Aorta (tissue), 5 donors: ENCODE measurements around the gene SMURF2. TPM values are rescaled to one million over a fixed set of nuclear protein-coding genes. Genes with fewer than 3 reads are reported as not detected.
"Not testable (repeated sequence)": the region's sequence is repeated elsewhere in the genome, so short reads cannot be mapped to it uniquely, and the experiment has no call there.

Source experiments
- ATAC-seq: fragments of 200-7000 bp; cut with Tn5 transposase; one replicate; pipeline ENCODE4 v1.9.1; 2022; ENCODE audit warnings: moderate library complexity; ENCODE audit not compliant: low FRiP score
- DNase-seq, 2 donors: peaks; one replicate each; pipeline ENCODE4 v3.0.0-alpha.2; 2020
- H3K27ac ChIP-seq, 2 donors: one replicate each; pipeline ENCODE4 v1.5.1; 2013; ENCODE audit warnings: low read length in 2 of 2, mild to moderate bottlenecking in 2 of 2, moderate library complexity in 2 of 2, control low read depth in 1 of 2, inconsistent platforms in 1 of 2, low read depth in 1 of 2
- H3K27me3 ChIP-seq, 2 donors: one replicate each; pipeline ENCODE4 v1.6.1; 2013; ENCODE audit warnings: control low read depth in 1 of 2, low read length in 1 of 2, mild to moderate bottlenecking in 1 of 2, moderate library complexity in 1 of 2; ENCODE audit not compliant: insufficient read depth in 2 of 2, control insufficient read depth in 1 of 2
- H3K36me3 ChIP-seq, 2 donors: one replicate each; pipeline ENCODE4 v1.6.1; 2013; ENCODE audit warnings: control low read depth in 1 of 2, low read length in 1 of 2, mild to moderate bottlenecking in 1 of 2; ENCODE audit not compliant: insufficient read depth in 2 of 2, control insufficient read depth in 1 of 2
- H3K4me1 ChIP-seq, 2 donors: one replicate each; pipeline ENCODE4 v1.6.1; 2013; ENCODE audit warnings: low read length in 2 of 2, control low read depth in 1 of 2, mild to moderate bottlenecking in 1 of 2, moderate library complexity in 1 of 2; ENCODE audit not compliant: insufficient read depth in 2 of 2, control insufficient read depth in 1 of 2
- H3K4me3 ChIP-seq, 2 donors: one replicate each; pipeline ENCODE4 v1.5.1; 2013; ENCODE audit warnings: low read length in 2 of 2, control low read depth in 1 of 2, mild to moderate bottlenecking in 1 of 2
- H3K9me3 ChIP-seq: one replicate; pipeline ENCODE4 v1.6.1; 2013; ENCODE audit warnings: mild to moderate bottlenecking, low read length; ENCODE audit not compliant: control insufficient read depth
- WGBS, 2 donors: extraction: QIAGEN DNeasy Blood & Tissue Kit; methylation state at CpG; one replicate each; pipeline ENCODE4 v1.1.7; 2013; 5-methylcytosine and 5-hydroxymethylcytosine counted together
- intact Hi-C, 2 donors: fragments of 100-400 bp; cut with DNase I; formaldehyde crosslinking; loops; one replicate each; pipeline versions ENCODE4 v1.14.2 to v1.15.0; 2022
- polyA plus RNA-seq, 2 donors: library from polyadenylated mRNA; stranded (reverse); fragments of 200-250 nt; gene quantifications; one replicate each; pipeline ENCODE4 v1.2.3, GENCODE V29; 2013
- total RNA-seq, 2 donors: library from RNA; stranded (reverse); fragmentation: NEBNext Ultra II Directional; extraction: Animal tissue kit (Norgen Biotek cat#: 25700); gene quantifications; one replicate each; pipeline ENCODE4 v1.2.1, GENCODE V29; 2021
- donor health status: healthy with polysubstance abuse.
- donor health status: Bipolar disorder and iron deficiency.
- donor health status: DM: no; HTN: no; CAD: no.
- donor health status: DM: no; HTN: no; CAD: no.
- donor health status: DM: yes; HTN: yes; CAD: no.

Gene SMURF2
- total and polyA plus RNA-seq, 4 donors: 11.3 to 62.1 (median 24.4) TPM

DNA sequence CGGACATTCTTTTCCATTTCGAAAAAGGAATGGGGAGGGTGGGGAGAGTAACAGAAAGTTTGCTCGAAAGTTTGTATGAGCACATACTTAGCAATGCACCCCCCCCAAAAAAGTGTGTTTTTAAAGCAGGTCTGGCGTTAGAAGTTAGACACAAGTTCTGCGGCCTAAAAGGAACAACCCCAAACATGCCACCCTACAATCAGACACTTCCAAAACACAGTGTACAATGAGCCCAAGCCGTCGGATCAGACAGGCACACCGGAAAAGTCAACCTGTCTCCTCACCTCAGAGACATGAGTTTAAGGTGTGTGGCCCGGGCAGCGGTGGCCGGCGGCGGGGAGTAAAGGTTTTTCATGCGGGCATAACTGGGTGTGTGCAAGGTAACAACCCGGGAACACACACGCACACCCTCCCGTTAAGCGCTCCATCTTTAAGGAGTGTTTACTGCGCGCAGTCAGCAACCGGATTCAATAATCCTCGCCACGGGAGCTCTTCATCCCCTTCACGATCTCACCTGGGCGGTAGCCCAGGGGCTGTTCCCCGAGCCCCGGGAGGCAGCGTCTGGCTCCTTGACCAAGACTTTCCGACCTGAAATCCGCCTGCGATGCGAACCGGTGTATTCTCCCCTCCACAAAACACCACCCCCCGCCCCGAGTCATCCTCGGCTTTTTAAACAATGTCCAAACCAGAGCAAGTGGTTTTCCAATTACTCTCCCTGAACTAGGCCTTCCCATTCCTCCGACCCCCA, 955 bp downstream of the SMURF2 start:
- Histone ChIP-seq H3K4me3 (peak overlapping the region; percentile 90 to 95), H3K27ac (peak overlapping the region in 1 of 2 donors; percentile 39)
- peak in 1 of 2 donors; percentile 58 for DNase-seq
- ATAC-seq: peak; percentile 26
- not testable (repeated sequence) for H3K36me3 ChIP-seq, H3K9me3 ChIP-seq, H3K4me1 ChIP-seq, H3K27me3 ChIP-seq
- 0% methylated on average over 37 of the region's 37 CpGs for WGBS, 2 donors
- intact Hi-C loops: loop anchor here in 1 of 2 donors (5.0 to 10.0 kb wide), 2 partner anchors 74 to 154 kb away; partner anchors contain the start of genes CEP95 and DDX5

DNA sequence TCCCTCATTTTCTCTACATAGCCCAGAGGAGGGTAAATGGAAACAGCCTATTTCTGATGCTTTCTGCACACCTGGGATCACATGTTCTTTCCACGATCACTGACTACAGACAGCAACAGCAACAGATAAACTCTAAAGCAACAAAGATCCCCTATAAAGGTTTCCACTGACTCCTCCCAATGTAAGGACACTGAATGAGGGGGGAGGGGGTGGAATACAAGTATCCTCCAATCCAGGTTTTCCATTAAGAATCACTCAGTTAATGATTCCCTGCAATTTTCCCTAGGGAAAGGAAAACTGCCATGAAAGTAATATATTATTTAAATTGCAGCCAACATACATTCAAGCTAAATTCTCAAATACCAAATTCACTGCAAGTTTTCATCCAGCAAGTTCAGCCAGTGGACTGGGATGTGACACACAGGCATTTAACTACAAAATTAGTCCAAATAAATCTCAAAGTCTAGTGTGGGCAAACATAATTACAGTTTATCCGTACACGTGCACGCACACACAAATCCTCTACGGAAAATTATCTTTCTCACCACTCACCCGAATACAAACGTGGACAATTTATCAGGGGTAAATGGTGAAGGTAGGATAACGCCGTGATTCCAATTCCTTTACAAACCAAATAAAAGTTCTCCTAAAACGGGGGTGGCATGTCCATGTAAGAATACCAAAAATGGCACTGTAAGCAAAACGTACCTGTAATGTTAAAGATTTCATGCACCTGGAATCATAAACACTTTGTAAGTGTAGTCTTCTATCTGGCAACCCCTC, 1.7 kb downstream of the SMURF2 start:
- not testable (repeated sequence) for H3K9me3 ChIP-seq, H3K36me3 ChIP-seq, H3K27me3 ChIP-seq, H3K27ac ChIP-seq, DNase-seq, ATAC-seq, H3K4me1 ChIP-seq
- peak overlapping the region; percentile 90 to 95 for H3K4me3 ChIP-seq
- intact Hi-C loops: loop anchor here in 1 of 2 donors (5.0 to 10.0 kb wide), 2 partner anchors 74 to 153 kb away; partner anchors contain the start of genes CEP95 and DDX5
- 1 to 6% methylated on average over 11 of the region's 11 CpGs for WGBS, 2 donors

DNA sequence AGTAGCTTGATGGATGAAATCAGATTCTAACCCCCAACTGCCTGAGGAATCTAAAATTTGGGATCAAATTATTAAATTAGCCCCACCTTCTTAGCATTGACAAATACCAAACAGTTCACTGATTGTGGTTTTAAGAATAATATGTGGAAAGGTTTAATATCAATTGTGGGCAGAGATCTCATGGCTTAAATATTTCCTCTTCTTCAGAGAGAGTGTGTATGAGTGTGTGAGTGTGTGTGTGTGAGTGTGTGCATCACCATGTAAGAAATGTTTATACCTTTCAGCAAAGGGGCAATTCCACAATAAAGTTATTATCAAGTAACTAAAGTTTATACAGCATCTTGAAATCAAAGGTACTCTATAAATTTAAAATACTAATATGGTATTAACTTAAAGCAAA, 3.2 kb downstream of the SMURF2 start:
- intact Hi-C loops: loop anchor here in 1 of 2 donors (10.0 kb wide), 1 partner anchor 144 kb away; no protein-coding TSS in a partner anchor
- no peak overlapping the region for H3K4me3 ChIP-seq
- H3K27me3 ChIP-seq: peaks cover 0 to 1% of the 10 kb centered on the region in 2 donors
- peaks cover 0 to under 1% of the 10 kb centered on the region in 2 donors for H3K4me1 ChIP-seq
- no peaks in the 10 kb centered on the region for H3K36me3 ChIP-seq
- H3K9me3 ChIP-seq: no peaks in the 10 kb centered on the region
- no peak for DNase-seq
- H3K27ac ChIP-seq: no peak overlapping the region
- ATAC-seq: no peak

DNA sequence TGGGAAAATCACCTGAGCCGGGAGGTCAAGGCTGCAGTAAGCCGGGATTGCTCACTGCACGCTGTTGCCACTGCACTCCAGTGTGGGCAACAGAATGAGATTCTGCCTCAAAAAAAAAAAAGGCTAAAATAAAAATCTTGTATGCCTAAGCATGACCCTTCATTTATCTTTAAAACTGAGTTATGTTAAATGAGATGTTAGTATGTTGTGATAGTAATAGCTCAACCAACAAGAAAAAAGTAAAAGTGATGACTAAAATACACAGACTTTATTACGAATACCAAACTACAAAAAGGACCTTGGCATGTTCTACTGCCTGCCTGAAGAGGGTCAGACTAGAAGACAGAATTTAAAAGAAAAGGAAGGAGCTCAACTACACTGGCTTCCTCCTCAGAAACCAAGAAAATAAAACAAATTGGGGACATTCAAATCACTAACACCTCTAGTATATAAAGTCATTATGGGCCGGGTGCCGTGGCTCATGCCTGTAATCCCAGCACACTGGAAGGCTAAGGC, 4.4 kb downstream of the SMURF2 start:
- intact Hi-C loops: loop anchor here in 1 of 2 donors (10.0 kb wide), 1 partner anchor 143 kb away; no protein-coding TSS in a partner anchor
- H3K4me3 ChIP-seq: no peak overlapping the region
- H3K9me3 ChIP-seq: no peaks in the 10 kb centered on the region
- DNase-seq (no peak), ATAC-seq (no peak)
- H3K36me3 ChIP-seq: no peaks in the 10 kb centered on the region
- WGBS, 2 donors: 75 to 78% methylated on average over 6 of the region's 6 CpGs
- H3K27ac ChIP-seq: no peak overlapping the region
- peaks cover 0 to 2% of the 10 kb centered on the region in 2 donors for H3K4me1 ChIP-seq
- peaks cover 0 to 1% of the 10 kb centered on the region in 2 donors for H3K27me3 ChIP-seq

DNA sequence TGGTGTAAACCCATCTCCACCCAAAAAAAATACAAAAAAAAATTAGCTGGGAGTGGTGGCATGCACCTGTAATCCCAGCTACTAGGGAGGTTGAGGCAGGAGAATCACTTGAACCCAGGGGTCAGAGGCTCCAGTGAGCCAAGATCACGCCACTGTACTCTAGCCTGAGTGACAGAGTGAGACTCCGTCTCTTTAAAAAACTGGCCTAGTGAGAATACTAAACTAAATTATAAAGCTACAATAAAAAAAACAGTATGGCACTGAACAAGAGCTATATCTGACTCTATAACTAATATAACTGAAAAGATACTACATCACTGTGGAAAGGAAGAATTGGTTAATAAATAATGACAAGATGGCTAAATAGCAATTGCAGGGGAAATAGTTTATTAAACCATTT, 6.4 kb downstream of the SMURF2 start:
- intact Hi-C loops: loop anchor here in 1 of 2 donors (10.0 kb wide), 1 partner anchor 141 kb away; no protein-coding TSS in a partner anchor
- H3K4me1 ChIP-seq: peaks cover 0 to 2% of the 10 kb centered on the region in 2 donors
- 94 to 99% methylated on average over 2 of the region's 2 CpGs for WGBS, 2 donors
- no peaks in the 10 kb centered on the region for H3K27me3 ChIP-seq
- H3K9me3 ChIP-seq: no peaks in the 10 kb centered on the region
- H3K36me3 ChIP-seq: no peaks in the 10 kb centered on the region
- no peak overlapping the region for H3K4me3 ChIP-seq
- DNase-seq (no peak), ATAC-seq (no peak)
- H3K27ac ChIP-seq: no peak overlapping the region

DNA sequence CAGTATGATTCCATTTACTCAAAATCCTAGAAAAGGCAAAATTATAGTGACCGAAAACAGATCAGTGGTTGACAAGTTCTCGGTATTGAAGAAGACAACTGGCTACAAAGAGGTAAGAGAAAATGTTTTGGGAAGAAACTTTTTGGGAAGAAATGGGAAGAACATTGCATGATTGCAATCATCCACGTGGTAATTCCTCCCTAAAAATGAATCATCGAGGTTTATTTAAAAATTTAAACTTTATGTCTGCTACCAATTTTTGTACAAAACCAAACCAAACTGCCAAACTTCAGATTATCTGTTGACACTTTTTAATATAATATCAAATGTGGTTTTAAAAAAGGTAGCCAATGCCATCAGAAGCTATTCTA, 8.1 kb downstream of the SMURF2 start:
- Histone ChIP-seq H3K4me3 (no peak overlapping the region), H3K27ac (no peak overlapping the region), H3K9me3 (no peaks in the 10 kb centered on the region), H3K36me3 (no peaks in the 10 kb centered on the region), H3K27me3 (no peaks in the 10 kb centered on the region), H3K4me1 (peaks cover 0 to 2% of the 10 kb centered on the region in 2 donors)
- ATAC-seq: no peak
- intact Hi-C loops: loop anchor here in 1 of 2 donors (10.0 kb wide), 1 partner anchor 139 kb away; no protein-coding TSS in a partner anchor
- 70% methylated on average over 4 of the region's 4 CpGs for WGBS, 2 donors
- DNase-seq: no peak

DNA sequence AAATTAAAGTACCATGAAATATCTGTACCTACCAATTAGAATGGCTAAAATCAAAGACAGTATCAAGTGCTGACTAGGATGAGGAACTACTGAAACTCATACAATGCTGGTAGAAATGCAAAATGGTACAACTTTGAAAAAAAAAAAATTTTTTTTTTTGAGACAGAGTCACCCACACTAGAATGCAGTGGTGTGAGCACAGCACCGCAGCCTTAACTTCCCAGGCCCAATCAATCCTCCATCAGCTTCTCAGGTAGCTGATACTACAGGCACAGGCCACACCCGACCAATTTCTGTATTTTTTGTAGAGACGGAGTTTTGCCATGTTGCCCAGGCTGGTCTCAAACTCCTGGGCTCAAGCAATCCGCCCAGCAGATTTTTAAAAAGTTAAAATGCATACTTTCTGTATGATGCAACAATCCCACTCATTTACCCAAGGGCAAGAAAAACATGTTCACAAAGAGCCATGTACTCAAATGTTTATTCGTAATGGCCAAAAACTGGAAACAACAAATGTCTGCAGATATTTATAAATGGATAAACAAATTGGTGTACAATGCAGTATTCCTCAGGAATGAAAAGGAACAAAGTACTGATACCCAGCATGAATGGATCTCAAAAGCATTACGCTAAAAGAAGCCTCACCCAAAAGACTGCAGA, 8.7 kb downstream of the SMURF2 start:
- peaks cover 0 to 2% of the 10 kb centered on the region in 2 donors for H3K4me1 ChIP-seq
- no peaks in the 10 kb centered on the region for H3K27me3 ChIP-seq
- H3K36me3 ChIP-seq: no peaks in the 10 kb centered on the region
- H3K9me3 ChIP-seq: no peaks in the 10 kb centered on the region
- H3K4me3 ChIP-seq: no peak overlapping the region
- no peak overlapping the region for H3K27ac ChIP-seq
- no peak for DNase-seq
- no peak for ATAC-seq
- WGBS, 2 donors: 48% methylated on average over 6 of the region's 6 CpGs
- intact Hi-C loops: loop anchor here in 1 of 2 donors (10.0 kb wide), 1 partner anchor 139 kb away; no protein-coding TSS in a partner anchor

- H3K9me3 ChIP-seq: no peaks in the 10 kb centered on the region
- no peak for DNase-seq
- H3K27me3 ChIP-seq: no peaks in the 10 kb centered on the region
- intact Hi-C loops: loop anchor here in 1 of 2 donors (10.0 kb wide), 1 partner anchor 137 kb away; no protein-coding TSS in a partner anchor
- H3K36me3 ChIP-seq: no peaks in the 10 kb centered on the region
- no peak overlapping the region for H3K4me3 ChIP-seq
- H3K4me1 ChIP-seq: peaks cover 0 to 2% of the 10 kb centered on the region in 2 donors
- H3K27ac ChIP-seq: no peak overlapping the region
- no peak for ATAC-seq
- WGBS, 2 donors: 72 to 76% methylated on average over 3 of the region's 3 CpGs
These were observed 10.2 kb downstream of the SMURF2 start for GRCh38 chr17:64651889-64652288.
